Activated CD8-positive, alpha-beta memory T cell treated with anti-CD3 and anti-CD28 coated beads for 4 hours (primary cell): ENCODE measurements around the gene PNPLA1.

Experiments used
- DNase-seq, 2 donors: peaks; one replicate each; pipeline ENCODE4 v3.0.0-alpha.2; 2020; ENCODE audit warnings: low read depth in 2 of 2

PNPLA1 gene, protein sequence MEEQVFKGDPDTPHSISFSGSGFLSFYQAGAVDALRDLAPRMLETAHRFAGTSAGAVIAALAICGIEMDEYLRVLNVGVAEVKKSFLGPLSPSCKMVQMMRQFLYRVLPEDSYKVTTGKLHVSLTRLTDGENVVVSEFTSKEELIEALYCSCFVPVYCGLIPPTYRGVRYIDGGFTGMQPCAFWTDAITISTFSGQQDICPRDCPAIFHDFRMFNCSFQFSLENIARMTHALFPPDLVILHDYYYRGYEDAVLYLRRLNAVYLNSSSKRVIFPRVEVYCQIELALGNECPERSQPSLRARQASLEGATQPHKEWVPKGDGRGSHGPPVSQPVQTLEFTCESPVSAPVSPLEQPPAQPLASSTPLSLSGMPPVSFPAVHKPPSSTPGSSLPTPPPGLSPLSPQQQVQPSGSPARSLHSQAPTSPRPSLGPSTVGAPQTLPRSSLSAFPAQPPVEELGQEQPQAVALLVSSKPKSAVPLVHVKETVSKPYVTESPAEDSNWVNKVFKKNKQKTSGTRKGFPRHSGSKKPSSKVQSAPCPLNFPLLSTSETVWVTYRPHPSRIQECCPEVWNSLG

DNA sequence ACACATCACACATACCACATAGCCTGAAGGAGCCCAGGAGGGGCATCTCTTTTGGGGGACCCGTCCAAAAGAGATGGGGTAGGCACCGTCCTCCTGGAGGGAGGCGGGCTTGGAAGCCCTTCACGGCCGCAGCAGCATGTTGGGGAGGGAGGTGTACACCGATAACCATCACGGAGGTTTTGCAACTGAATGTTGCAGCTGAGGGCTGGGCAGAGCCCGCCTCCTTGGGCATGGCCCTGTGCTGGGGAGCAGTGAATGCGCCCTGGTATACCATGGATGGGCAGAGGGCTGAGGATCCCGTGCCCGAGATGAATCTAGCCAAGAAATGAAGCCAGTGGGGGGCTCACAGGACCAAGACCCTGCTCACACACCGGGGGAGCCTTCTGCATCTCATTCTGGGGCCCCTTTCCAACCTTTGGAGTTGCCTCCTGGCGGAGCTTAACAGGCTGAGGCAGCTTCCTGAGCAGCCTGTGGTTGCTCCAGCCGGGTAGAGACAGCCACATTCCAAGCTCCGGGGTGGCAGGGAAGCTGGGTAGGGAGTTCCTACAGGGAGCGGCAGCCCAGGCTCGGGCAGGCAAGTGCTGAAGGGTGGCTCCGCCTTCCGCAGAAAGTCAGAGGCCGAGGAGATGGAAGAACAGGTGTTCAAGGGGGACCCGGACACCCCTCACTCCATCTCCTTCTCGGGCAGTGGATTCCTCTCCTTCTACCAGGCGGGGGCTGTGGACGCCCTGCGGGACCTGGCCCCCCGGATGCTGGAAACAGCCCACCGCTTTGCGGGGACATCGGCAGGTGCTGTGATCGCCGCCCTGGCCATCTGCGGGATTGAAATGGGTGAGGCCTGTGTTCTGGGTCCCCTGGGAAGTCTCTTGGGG, at the start of gene PNPLA1:
TSS of gene PNPLA1 (plus strand) at position 227 of the 872 bp plus-strand sequence. CDS start at position 627, 400 bp downstream.
- DNase-seq = no peak

DNA sequence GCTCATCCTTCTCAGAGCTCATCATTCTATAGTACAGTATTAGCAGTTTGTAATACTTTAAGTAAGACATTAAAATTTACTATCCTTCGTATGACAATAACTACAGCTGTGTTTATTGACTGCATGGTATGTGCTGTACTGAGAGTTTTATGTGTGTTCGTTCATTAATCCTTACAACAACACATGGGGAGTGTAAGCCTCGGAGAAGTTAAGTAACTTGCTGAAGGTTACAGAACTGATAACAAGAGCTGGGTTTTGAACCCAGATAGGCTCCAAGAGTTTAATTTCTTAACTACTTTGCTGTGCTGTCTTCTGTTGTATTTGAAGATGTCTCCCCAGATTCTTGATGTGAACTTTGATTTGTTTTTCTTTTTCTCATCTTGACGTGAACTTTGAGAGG, 49.6 kb upstream of the PNPLA1 start:
- DNase-seq = no peak

DNA sequence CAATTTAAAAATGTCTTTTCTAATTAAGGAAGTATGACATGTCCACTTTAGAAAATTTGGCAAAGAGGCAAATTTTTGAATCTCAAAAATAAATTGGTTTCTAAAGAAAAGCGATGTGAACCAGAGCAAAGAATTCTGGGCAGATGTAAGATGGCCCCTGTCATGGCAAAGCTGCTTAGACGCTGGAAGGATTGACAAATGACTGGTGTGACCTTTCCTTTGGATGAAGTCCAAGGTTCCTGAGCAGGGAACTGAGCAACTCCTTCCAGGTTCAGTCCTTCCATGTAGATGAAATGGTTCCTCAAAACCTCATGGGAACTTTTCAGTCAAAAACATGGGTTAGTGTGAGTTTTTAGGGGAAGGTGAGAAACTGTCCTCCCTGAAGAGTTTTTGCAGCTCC, 48.2 kb upstream of the PNPLA1 start:
- DNase-seq = no peak

DNA sequence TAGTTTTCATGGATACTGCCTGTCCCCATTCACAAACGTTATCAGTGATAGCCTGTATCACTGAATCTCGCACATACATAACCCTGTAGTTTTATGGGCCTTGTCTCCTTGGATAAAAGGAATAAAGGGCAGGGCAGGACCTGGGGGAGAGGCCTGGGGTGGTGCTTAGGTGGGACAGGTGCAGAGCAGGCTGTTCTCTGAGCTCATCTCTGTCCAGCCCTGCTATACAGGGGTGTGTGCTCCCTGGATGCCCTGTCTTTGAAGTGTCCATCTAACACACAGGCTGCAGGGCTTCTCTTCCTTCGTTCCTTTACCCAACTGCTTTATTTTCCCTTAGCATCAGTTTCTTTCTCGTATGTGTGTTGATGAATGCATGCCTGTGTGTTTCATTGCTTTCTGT, 46.9 kb upstream of the PNPLA1 start:
- DNase-seq = no peak

DNA sequence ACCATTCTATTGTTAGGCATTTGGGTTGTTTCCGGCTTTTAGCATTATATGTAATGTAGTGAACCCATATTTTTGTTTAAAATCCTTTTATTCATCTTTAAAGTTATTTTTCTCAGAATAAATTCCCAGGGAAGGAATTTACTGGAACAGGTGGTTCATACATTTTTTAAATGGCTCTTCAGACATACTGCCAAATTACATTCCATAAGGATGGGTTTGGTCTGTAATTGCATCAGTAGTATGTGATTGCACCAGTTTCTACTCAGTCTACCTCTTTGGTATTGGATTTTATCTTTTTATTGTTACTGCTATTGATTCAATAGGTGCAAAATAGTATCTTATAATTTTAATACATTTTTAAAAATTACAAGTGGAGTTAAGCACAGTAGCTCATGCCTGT, 46.2 kb upstream of the PNPLA1 start:
- no peak for DNase-seq

DNA sequence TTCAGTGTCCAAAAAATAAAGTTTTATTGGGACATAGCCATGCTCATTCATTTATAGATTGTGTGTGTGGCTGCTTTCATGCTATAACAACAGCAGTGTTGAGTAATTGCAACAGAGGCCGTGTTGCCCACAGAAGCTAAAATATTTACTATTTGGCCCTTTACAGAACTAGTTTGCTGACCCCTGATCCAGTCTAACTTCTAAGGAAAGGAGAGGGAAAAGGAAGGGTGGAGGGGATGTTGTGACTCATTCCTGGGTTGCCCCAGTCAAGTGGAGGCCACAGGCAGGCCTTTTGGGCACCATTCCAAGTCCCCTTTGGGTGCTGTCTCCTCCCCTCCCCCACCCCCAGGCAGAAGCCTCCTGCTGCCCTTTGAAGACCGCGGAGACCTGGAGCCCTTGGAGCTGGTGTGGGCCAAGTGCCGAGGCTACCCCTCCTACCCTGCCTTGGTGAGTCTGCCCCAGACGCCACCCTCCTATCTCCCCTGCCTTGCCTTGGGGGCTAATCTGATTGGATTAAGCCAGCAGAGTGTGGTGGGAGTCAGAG, 44.9 kb upstream of the PNPLA1 start:
- no peak for DNase-seq

DNA sequence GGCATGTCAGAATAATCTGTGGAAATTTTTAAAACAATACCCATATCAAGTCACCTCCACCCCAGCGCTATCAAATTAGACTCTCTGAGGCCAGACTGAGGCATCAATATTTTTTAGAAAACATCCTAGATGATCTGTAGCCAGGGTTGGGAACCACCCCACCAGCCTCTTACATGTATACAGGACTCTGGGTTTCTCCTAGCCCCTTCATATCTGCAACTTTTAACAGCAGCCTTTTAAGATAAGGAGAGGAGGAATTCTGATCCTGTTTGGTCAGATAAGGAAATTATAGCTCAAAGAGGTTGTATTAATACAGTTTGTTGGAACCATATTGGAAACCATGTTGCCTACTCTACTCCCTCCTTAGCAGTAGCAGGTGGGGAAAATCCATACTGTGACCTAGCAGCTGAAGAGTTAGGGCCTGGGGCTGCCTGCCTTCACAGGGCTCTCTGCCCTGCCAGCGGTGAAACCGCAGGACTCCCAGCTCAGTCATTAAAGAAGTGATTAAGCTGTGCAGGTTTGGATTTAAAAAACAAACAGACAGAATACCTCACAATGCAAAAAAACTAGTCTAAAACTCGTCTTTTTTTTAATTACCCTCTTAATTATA, 43.3 kb upstream of the PNPLA1 start:
- no peak for DNase-seq

DNA sequence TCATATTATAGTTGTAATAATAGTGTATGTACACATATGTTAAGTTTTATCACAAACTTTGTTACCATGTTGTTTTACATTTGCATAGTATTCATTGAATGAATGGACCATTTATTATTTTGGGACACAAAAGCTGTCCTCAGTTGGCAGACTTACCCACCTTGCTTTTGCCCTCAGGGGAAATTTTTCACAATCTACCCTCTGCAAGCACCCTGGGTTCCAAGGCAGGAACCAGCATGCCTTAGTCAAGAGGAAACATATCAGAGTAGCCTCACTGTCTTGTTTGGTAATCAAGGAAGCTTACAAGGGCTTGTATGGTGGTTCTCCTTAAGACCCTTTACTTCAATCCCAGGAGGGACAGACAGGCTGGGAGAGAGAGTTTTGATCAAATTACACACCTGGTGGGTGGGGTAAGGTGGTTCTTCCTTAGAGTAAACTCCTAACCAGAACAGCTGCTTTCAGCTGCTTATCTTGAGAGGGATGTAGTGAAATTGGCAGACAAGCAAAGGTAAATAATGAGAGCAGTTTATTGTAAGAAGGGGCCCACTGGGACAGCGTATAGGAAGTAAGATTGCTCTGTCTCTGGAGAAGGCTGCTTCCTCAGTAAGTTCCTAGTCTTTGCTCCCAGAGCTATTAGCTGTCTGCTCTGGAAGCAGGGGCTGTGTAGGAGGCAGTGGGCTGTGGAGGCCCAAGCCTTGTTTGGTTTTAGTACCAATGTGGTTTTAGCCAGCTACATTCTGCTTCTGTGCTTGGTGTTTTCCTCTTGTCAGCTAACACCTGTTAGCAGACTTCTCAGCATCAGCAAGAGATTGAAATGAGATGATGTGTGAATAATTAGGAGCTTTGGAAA, 42.3 kb upstream of the PNPLA1 start:
- no peak for DNase-seq

DNA sequence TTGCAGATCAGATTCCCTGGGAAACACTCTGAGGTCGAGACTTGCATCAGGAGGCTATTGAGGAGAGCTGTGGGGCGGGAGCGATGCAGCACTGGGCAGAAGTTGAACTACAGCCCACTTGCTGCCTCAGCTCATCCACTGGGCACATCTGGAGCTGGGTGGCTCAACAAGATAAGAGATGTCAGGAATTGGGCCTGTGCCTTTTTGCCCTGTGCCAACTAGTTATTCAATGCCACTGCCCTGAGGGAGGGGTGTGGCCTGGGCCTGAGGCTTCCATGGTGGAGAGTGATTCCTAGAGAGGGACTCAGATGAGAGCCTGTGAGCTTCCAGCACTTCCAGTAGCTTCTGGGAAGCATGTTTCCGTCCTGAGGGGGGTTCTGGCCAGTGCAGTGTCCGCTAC, 40.6 kb upstream of the PNPLA1 start:
- DNase-seq = no peak

DNA sequence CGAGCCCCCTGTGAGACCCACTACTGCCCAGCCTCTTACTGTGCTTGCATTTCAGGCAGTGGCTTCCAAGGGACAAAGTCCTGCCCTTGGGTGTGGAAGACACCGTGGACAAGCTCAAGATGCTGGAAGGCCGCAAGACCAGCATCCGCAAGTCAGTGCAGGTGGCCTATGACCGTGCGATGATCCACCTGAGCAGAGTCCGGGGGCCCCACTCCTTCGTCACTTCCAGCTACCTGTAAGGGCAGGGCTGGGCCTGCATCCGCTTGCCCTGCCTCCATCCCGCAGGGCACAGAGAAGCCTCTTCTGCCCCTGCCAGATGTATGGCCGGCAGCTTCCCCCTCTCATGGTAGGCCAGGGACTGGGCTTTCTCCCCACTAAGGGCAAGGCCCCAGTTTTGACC, 39.5 kb upstream of the PNPLA1 start:
- DNase-seq = no peak

DNA sequence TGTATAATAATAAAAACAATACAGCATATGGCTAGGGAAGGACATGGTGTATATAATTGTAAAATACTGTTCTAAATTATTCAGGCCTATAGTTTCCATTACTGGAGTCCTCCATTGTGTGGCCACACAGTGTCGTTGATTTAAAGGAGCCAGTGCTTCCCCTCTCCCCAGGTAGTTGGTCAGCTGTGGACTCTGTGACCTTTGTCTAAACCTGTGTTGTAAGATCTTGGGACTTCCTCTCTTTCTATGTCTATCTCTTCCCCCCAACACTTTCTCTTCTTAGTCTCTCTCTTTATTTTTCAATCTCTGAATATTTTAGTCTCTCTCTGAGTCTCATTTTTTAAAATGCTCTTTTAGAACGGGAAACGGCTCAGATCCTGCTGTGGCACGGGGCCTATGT, 37.7 kb upstream of the PNPLA1 start:
- no peak for DNase-seq

DNA sequence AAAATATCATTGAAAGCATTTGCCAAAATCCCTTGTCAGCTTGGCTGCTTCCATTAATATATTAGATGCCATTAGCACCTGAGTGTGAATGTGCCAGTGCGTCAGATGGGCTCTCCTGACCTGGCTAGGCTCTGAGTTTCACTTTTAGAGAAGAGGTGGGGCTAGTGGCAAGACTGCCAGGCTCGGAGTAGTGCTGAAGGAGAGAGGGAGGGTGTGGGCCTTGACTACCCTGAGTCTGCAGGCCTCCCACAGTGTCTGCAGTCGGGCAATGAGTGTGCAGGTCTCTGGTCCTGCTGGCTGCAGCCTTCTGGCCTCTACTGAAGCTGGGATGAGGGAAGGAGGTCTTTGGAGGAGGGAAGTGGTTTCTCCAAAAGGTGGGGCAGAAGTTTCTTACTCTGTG, 34.6 kb upstream of the PNPLA1 start:
- no peak for DNase-seq

DNA sequence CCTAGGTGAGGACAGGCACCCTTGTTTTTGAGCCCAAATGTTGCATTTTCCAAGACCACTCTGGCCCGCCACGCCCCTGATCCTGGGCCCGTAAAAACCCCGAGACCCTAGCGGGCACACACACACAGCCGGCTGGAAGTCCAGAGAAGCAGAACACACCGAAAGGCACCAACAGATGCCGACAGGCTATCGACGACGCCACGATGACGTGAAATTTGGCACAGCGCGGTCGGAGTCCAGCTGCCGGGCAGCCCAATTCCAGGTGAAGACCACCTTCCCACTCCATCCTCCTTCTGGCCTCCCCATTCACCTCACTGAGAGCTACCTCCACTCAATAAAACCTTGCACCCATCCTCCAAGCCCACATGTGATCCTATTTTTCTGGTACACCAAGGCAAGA, 34.0 kb upstream of the PNPLA1 start:
- no peak for DNase-seq

DNA sequence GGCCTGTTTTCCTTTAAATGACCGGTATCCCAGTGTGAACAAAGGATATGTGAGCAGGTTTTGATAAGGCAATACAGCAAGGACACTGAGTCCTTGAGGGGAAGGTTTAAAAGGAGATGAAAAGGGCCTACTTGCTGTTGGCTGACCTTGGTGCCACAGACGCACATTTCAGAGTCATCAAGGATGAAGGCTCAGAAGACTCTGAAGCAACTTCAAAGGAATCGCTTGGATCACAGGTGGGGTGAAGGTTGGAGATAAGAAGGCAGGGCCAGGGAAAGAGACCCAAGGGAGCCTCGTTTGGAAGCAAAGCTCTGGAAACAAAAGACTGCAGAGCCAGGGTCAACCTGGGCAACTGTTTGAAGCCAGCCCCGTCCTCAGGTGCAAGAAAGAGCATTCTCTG, 30.1 kb upstream of the PNPLA1 start:
- DNase-seq = no peak

DNA sequence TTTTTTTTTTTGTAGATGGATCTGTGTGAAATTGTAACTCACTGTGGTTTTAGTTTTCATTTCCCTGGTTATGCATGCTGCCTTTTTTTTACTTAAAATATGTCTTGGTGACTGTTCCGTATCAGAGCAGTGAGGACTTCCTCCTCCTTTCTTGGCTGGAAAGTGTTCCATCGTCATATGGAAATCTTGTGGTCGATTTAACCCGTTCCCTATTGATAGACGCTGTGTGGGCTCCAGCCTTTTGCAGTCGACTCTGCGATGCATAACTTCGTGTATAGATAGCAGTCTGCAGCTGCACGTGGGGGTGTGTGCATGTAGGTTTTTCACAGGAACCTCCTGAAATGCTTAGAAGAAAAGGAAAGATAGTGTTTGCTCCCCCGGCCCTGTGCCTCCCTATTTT, 28.1 kb upstream of the PNPLA1 start:
- no peak for DNase-seq

DNA sequence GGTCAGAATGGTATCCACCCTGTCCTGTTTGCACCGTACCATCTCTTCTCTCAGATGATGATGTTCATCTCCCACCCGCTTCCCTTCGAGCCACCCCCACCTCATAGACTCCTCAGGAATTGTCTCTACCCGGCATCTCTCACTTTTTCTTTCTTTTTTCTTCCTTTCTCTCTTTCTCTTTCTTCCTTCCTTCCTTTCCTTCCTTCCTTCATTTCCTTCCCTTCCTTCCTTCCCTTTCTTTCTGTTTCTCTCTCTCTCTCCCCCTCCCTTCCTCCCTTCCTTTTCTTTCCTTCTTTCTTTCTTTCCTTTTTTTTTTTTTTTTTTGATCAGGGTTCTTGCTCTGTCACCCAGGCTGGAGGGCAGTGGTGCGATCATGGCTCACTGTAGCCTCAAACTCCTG, 27.7 kb upstream of the PNPLA1 start:
- no peak for DNase-seq

DNA sequence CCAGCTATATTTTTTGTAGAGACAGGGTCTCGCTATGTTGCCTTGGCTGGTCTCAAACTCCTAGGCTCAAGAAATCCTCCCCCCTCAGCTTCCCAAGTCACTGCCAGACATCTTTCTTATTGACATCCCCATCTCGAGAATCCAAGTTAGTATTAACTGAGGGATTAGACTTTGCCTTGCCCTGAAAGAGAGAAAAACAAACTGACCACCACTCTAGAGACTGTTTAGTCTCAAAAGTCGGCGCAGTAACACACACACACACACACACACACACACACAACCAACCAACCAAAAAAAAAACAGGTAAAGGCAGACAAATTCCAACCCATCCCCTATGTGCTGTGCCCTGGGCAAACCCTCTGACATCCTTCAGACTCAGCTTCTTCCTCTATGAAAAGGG, 27.2 kb upstream of the PNPLA1 start:
- no peak for DNase-seq

DNA sequence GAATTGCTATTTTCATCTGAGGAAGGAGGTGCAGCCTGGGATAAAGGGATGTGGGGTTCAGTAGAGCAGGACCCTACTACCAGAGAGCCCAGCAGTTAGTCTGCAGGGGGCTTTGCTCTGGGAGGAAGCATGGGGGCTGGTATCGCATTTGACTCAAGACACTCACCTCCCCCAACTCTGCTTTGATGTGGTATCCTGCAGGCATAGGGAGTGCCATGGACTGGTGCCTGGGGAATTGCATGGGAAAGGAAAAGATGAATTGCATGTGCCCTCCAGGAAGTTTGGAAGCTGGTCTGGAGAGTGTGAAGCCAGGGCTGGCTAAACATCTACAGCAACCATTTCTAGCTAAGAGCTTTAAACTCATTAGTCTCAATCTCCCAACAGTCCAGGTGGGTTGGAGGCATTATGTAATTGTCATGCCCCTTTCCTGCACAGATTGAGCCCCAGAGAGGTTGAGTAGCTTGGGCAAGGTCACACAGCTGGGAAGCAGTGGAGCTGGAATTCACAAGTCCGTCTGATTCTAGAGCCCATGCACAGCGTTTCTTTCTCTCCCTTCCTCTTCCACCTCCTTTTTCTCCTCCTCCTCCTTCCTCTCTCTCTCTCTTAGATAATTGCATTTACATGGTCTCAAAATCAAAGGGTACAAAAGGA, 26.2 kb upstream of the PNPLA1 start:
- no peak for DNase-seq

DNA sequence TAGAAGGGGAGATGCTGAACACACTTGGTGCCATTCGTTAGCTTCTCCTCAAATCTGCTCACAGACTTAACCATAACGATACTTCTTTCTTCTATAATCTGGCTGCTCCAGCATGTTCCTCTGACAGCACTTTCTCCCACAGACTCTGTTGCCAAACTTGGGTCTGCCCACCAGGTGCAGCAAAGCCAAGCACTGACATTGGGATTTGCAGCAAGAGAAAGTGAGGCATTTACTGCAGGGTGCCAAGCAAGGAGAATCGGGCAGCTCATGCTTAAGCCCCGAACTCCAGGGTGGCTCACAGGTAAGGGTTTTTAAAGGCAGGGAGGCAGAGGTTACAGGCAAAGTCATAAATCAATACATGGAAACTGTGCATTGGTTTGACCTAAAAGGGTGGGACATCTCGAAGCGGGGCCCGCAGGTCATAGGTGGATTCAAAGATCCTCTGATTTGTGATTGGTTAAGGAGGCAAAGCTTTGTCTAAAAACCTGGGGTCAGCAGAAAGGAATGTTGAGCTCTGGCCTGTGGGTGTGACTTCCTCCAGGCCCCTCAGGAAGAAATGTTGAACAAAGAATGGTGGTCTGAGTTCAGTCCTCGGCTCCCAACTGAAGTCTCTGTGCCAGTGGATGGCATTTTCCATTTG, 25.1 kb upstream of the PNPLA1 start:
- DNase-seq = no peak

DNA sequence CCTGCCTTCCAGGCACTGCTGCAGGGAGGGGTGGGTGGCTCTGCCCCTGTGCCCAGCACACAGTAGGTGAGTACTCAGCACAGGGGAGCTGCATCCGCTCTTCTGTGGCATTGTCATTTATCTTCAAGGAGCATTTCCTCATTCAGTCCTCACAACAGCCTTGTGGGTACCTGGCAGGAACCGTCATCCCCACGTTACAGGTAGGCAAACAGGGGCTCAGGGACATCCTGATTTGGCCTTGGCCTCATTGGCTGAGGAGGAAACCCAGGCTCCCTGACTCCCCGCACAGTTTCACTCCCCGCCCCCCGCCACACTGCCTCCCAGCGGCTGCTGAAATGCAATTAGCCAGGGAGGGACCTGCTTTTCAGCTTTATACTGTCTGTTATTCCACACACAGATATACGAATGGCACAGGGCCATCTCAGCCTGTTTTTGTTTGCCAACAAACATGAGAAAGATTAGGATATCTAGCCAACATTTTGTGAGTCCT, 24.2 kb upstream of the PNPLA1 start:
- DNase-seq = no peak
